RWPE1 (cell line): Measurements from ENCODE around the gene CCNY.
"Not testable (repeated sequence)": the region's sequence is repeated elsewhere in the genome, so short reads cannot be mapped to it uniquely, and the experiment has no call there.

Experiments
- CTCF ChIA-PET: fragments of 350-600 bp; sonication (Branson Sonifier 250); formaldehyde crosslinking; extraction: SDS; loops from one replicate; lab custom pipeline; 2021; lab: Yijun Ruan, JAX
- POLR2A ChIA-PET: fragments of 400-600 bp; formaldehyde crosslinking; extraction: SDS; loops from one replicate; lab custom pipeline; 2020; ENCODE audit warnings: antibody characterized with exemption; ENCODE audit not compliant: low non-redundant PET; lab: Yijun Ruan, JAX
- DNase-seq: peaks from one replicate; pipeline ENCODE4 v3.0.0; 2012; ENCODE audit warnings: low spot score
- H3K27ac ChIP-seq: fragments of 450-650 bp; 2 replicates; pipeline ENCODE4 v1.5.1; 2017
- TF ChIP-seq, protein P1 (sequence below): fragments of 450-650 bp; conservative IDR thresholded peaks from 2 replicates; pipeline ENCODE4 v1.5.1; 2017; ENCODE audit warnings: low read depth, mild to moderate bottlenecking

Gene CCNY

DNA sequence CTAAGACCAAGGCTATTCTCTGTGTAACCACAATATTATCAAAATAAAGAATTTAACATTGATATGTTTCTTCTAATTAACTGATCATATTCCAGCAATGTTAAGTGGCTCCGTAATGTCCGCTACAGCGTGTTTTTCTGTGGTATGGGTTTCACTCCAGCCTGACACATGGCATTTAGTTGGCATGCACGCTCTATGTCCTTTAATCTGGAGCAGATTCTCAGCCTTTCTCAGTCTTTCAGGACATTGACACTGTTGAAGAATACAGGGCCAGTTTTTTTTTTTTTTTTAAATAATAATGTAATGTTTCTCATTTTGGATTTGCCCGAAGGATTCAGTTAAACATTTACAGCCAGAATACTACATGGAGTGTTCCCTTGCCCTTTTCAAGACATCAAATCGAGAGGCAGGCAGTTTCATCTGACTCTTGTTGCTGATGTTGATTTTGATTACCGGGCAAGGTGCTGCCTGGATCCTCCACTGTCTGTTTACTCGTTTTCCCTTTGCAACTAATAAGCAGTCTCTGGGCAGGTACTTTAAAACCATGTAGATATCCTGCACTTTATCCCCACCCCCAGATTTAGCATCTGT is 171.3 kb downstream of the CCNY start:
- DNase-seq, result no peak
- ChIA-PET POLR2A (no interaction called here), CTCF (no interaction called here)
- TF ChIP-seq, protein P1, sequence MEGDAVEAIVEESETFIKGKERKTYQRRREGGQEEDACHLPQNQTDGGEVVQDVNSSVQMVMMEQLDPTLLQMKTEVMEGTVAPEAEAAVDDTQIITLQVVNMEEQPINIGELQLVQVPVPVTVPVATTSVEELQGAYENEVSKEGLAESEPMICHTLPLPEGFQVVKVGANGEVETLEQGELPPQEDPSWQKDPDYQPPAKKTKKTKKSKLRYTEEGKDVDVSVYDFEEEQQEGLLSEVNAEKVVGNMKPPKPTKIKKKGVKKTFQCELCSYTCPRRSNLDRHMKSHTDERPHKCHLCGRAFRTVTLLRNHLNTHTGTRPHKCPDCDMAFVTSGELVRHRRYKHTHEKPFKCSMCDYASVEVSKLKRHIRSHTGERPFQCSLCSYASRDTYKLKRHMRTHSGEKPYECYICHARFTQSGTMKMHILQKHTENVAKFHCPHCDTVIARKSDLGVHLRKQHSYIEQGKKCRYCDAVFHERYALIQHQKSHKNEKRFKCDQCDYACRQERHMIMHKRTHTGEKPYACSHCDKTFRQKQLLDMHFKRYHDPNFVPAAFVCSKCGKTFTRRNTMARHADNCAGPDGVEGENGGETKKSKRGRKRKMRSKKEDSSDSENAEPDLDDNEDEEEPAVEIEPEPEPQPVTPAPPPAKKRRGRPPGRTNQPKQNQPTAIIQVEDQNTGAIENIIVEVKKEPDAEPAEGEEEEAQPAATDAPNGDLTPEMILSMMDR, result no peak
- H3K27ac ChIP-seq, result no peak overlapping the region

DNA sequence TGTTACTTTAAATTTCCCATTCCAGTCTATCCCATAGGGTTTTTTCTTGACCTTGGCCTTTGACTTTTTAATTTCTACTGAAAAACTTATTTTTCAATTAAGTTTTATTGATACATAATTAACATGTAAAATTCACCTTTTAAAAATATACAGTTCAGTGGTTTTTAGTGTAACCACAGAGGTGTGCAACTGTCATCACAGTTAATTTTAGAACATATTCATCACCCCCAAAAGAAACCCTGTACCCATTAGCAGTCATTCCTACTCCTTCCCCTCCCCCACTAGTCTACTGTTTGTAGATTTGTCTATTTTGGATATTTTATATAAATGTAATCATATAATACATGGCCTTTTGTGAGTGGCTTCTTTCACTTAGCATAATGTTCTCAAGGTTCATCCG is 172.3 kb downstream of the CCNY start:
- TF ChIP-seq, protein P1, result no peak
- POLR2A ChIA-PET, result no interaction called here
- CTCF ChIA-PET, result no interaction called here
- H3K27ac ChIP-seq, result no peak overlapping the region
- no peak for DNase-seq

DNA sequence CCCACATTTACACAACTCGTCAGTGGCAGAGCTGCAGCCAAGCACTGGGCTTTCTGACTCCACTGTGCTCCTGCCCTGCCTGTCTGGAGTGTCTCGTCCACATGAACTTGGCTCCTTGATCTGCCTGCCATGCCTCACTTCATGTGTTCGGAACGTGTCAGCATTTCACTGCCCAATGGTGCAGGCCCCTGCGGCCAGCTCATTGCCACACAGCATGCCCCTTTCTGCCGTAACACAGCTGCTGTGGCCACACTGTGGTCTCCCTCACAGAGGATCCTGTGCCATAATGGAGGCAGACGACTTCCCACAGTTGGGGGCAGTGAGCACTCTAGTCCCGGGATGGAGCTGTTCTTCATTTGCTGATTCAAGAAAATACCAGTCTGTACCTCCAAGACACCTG is 174.6 kb downstream of the CCNY start:
- POLR2A ChIA-PET, result no interaction called here
- DNase-seq, result no peak
- TF ChIP-seq, protein P1, result no peak
- CTCF ChIA-PET, result interaction anchor here (0.7 kb wide), 1 partner anchor 1004 kb away, joined by 4 read pairs; no protein-coding TSS in a partner anchor
- H3K27ac ChIP-seq, result no peak overlapping the region

DNA sequence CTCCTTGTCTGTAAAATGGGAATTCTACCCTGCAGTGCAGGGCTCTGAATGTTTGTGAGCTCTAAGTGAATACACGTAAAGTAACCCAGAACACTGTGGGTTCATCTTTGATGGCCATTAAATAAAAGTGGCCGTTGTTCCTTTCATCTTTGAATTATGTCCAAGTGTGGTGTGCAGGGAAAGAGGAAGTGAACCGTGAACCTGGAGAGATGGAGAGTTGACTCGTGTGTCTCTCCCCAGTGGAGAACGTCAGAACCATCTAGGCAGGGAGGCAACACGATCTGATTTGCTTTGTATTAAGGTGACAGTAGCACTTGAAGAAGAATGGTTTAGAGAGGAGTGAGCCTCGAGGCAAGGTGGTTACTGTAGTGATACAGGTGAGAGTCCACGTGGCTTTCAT is 175.3 kb downstream of the CCNY start:
- H3K27ac ChIP-seq, result no peak overlapping the region
- TF ChIP-seq, protein P1, result no peak
- ChIA-PET POLR2A (no interaction called here), CTCF (interaction anchor here (0.7 kb wide), 1 partner anchor 1003 kb away, joined by 4 read pairs; no protein-coding TSS in a partner anchor)
- no peak for DNase-seq

DNA sequence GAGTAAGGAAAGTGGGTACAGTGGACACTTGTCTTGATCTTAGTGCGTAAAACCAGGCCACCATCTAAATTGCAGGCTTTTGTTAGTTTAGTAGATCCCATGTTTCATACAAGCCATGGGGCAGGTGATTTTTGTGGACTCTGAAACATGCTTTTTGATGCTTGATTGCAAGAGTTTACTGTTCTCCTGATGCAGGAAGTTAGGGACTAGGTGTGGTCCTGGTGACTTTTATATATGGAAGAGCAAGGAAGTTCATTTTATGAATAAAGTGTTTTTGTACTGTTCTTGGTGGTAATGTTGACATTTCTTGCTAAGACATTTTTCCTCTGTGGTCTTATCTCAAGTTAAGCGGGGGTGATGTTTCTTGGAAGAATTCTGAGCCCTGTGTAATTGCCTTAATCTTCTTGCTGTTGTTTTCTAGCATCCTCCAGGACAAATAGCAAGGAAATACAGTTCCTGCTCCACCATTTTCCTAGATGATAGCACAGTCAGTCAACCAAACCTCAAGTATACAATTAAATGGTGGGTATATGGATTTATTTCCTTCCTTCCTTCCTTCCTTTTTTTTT is 179.9 kb downstream of the CCNY start:
- H3K27ac ChIP-seq, result no peak overlapping the region
- ChIA-PET CTCF (no interaction called here), POLR2A (no interaction called here)
- no peak for DNase-seq
- TF ChIP-seq, protein P1, result no peak

DNA sequence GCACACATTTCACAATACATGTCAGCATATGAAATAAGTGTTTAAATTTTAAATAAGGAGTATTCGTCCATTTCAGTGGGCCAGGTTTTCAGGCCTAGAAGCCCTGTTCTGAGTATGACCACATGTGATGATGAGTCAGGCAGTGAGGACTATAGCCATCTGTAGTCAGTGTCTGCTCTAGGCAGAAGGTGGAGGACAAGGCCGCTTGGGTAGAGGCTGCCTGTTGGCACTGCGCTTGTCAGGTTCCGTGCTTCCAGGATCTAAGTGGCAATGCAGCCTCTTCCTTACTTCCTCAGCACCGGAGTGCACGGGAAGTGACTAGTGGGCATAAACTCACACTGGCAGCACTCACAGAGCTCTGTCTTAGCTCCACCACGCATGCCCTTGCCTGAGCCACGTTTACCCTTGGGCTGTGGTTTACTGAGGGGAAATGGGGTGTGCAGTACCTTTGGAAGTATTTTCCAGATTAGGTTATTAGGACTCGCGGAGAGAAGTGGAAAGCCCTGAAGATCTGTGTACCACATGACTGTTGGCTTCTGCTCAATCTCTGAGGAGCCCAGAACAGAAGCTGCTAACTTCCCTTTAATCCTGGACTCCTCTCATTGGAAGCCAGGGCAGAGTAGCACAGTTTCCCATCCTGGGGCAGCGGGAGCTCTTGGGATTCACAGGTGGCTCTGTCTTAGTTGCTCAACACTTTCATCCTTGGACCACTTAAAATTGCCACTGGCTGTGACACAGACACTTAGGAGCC is 181.3 kb downstream of the CCNY start:
- ChIA-PET POLR2A (no interaction called here), CTCF (interaction anchor here (1.0 kb wide), 1 partner anchor 45 kb away, joined by 5 read pairs; no protein-coding TSS in a partner anchor)
- H3K27ac ChIP-seq, result no peak overlapping the region
- no peak for DNase-seq
- TF ChIP-seq, protein P1, result no peak

DNA sequence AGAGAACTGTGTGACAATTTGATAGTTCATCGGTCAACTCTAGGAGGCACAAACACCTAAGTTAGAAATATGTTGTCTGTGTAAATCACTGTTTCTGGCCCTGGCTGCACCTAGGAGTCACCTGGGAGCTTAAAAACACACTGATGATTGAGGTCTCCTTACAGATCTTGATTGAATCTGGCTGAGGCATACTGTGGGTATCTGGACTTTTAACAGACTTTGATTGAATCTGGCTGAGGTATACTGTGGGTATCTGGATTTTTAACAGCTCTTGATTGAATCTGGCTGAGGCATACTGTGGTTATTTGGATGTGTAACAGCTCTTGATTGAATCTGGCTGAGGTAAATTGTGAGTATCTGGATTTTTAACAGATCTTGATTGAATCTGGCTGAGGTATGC is 181.9 kb downstream of the CCNY start:
- CTCF ChIA-PET, result interaction anchor here (0.6 to 1.0 kb wide), 2 partner anchors 45 to 183 kb away, joined by 3 to 5 read pairs; no protein-coding TSS in a partner anchor
- POLR2A ChIA-PET, DNase-seq, H3K27ac ChIP-seq: not testable (repeated sequence)
